Keratinocyte (primary cell): ENCODE data around the gene MAST3.

Source experiments
- EZH2 ChIP-seq: IDR thresholded peaks from one replicate; pipeline ENCODE4 v1.6.1; 2012; ENCODE audit warnings: inconsistent platforms, mild to moderate bottlenecking, low read length, moderate library complexity
- TF ChIP-seq, protein P1 (sequence below), 3 experiments: IDR thresholded peaks in 1 of 3; conservative IDR thresholded peaks in 1 of 3; optimal IDR thresholded peaks in 1 of 3; 2 replicates in 2 of 3; 3 replicates in 1 of 3; pipeline versions ENCODE3 to v1.5.1; 2011; ENCODE audit warnings: low read length in 3 of 3, mild to moderate bottlenecking in 3 of 3, moderate library complexity in 2 of 3, control low read depth in 1 of 3, inconsistent platforms in 1 of 3; ENCODE audit not compliant: insufficient read depth in 2 of 3; ENCODE audit errors: extremely low read depth in 1 of 3

DNA sequence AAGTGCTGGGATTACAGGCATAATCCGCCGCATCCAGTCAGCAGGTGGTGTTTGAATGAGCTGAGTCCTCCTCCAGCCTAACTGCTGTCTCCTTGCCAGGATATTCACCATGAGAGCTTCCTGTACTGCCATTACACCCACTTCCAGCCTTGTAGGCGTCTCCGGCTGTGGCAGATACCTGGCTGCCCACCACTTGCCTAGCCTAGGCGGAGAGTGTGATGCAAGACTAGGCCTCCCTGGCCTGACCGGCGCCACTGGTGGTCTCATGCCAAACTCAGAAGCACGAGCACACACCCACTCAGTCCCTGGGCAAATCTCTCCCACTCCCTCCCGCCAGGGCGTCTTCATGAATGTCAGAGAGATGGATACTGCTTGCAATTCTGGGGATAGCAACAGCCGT, 27.4 kb upstream of the MAST3 start:
- TF ChIP-seq, protein P1, sequence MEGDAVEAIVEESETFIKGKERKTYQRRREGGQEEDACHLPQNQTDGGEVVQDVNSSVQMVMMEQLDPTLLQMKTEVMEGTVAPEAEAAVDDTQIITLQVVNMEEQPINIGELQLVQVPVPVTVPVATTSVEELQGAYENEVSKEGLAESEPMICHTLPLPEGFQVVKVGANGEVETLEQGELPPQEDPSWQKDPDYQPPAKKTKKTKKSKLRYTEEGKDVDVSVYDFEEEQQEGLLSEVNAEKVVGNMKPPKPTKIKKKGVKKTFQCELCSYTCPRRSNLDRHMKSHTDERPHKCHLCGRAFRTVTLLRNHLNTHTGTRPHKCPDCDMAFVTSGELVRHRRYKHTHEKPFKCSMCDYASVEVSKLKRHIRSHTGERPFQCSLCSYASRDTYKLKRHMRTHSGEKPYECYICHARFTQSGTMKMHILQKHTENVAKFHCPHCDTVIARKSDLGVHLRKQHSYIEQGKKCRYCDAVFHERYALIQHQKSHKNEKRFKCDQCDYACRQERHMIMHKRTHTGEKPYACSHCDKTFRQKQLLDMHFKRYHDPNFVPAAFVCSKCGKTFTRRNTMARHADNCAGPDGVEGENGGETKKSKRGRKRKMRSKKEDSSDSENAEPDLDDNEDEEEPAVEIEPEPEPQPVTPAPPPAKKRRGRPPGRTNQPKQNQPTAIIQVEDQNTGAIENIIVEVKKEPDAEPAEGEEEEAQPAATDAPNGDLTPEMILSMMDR (optimal IDR thresholded peaks at IDR 0.05 in 1 of 3, IDR thresholded peaks at IDR 0.05 in 1 of 3, conservative IDR thresholded peaks at IDR 0.05 in 1 of 3; ENCODE audit: extremely low read depth in 1 of 3, insufficient read depth in 2 of 3, low read length in 3 of 3) = no peak
- no peak for TF ChIP-seq EZH2
